K562 (cell line): Measurements from ENCODE around the gene ANKRD16. TPM values are rescaled to one million over a fixed set of nuclear protein-coding genes. Genes with fewer than 3 reads are reported as not detected.

Experiments used
- ATAC-seq: fragments of 200-7000 bp; cut with Tn5 transposase; 3 replicates; pipeline ENCODE4 v1.9.1; 2020; ENCODE audit warnings: moderate library complexity
- BruUV-seq: library from RNA; stranded (reverse); fragments of 400-500 nt; replicated peaks from 2 replicates; lab custom pipeline; 2021; lab: Mats Ljungman, UMichigan
- CTCF ChIA-PET: fragments of 300-600 bp; formaldehyde crosslinking; extraction: SDS; loops from one replicate; lab custom pipeline; 2021; ENCODE audit warnings: low intra/inter-chr PET ratio; lab: Yijun Ruan, JAX
- POLR2A ChIA-PET: fragments of 300-600, 350-650 bp; sonication (Branson Sonifier 250); formaldehyde crosslinking; extraction: SDS; loops from one replicate; lab custom pipeline; 2021; ENCODE audit warnings: antibody characterized with exemption, inconsistent platforms; lab: Yijun Ruan, JAX
- DNase-seq, 4 experiments: peaks; one replicate each; pipeline versions ENCODE4 v3.0.0 to v3.0.0-alpha.2; 2011 to 2018; ENCODE audit warnings: low spot score in 3 of 4, mixed read lengths in 3 of 4; ENCODE audit errors: extremely low read depth in 1 of 4
- FAIRE-seq: peaks from 2 replicates; lab custom pipeline; 2011; peaks lifted over from hg19 to GRCh38; lab: Jason Lieb, UNC
- H2AFZ ChIP-seq: 2 replicates; pipeline ENCODE4 v1.6.0; 2011; ENCODE audit warnings: low read depth, low read length, control low read depth, inconsistent platforms
- H3K27ac ChIP-seq: fragments of 200-600 bp; 3 replicates; pipeline ENCODE4 v1.8.0; 2011; ENCODE audit warnings: low read depth, mild to moderate bottlenecking, control low read depth, inconsistent platforms, low read length, moderate library complexity, mixed read lengths; ENCODE audit errors: extremely low read depth
- H3K27me3 ChIP-seq, 2 experiments: fragments of 300-600 bp in 1 of 2; 2 replicates in 1 of 2; 3 replicates in 1 of 2; pipeline versions ENCODE4 v1.6.0 to v1.8.0; 2011; ENCODE audit warnings: inconsistent platforms in 2 of 2, low read length in 2 of 2, mild to moderate bottlenecking in 1 of 2, mixed read lengths in 1 of 2, moderate library complexity in 1 of 2; ENCODE audit not compliant: control insufficient read depth in 2 of 2, insufficient read depth in 2 of 2
- H3K36me3 ChIP-seq: fragments of 300-600 bp; 3 replicates; pipeline ENCODE4 v1.8.0; 2011; ENCODE audit warnings: mild to moderate bottlenecking, low read length, inconsistent platforms; ENCODE audit not compliant: control insufficient read depth, insufficient read depth
- H3K4me1 ChIP-seq, 2 experiments: fragments of 200-600 bp in 1 of 2; replicated peaks in 1 of 2; 2 replicates in 1 of 2; 3 replicates in 1 of 2; pipeline versions ENCODE4 v1.5.1 to v1.8.0; 2011; ENCODE audit warnings: inconsistent platforms in 2 of 2, low read length in 2 of 2, mild to moderate bottlenecking in 1 of 2, mixed read lengths in 1 of 2, moderate library complexity in 1 of 2; ENCODE audit not compliant: control insufficient read depth in 2 of 2, insufficient read depth in 2 of 2
- H3K4me2 ChIP-seq: 2 replicates; pipeline ENCODE4 v1.6.1; 2011; ENCODE audit warnings: low read length, control low read depth, inconsistent platforms, mixed read lengths; ENCODE audit not compliant: insufficient read depth
- H3K4me3 ChIP-seq: fragments of 200-600 bp; sonication (generic), shearing (Covaris generic); 2 replicates; pipeline ENCODE4 v1.5.1; 2016; ENCODE audit warnings: control low read depth, inconsistent platforms
- H3K79me2 ChIP-seq: fragments of 200-600 bp; 3 replicates; pipeline ENCODE4 v1.8.0; 2011; ENCODE audit warnings: low read length, inconsistent platforms; ENCODE audit not compliant: control insufficient read depth, insufficient read depth
- H3K9ac ChIP-seq, 2 experiments: 2 replicates each; pipeline versions ENCODE4 v1.6.0 to v1.6.1; 2011; ENCODE audit warnings: low read depth in 2 of 2, low read length in 2 of 2, control low read depth in 1 of 2, inconsistent platforms in 1 of 2, mild to moderate bottlenecking in 1 of 2, mixed read lengths in 1 of 2; ENCODE audit not compliant: insufficient read depth in 1 of 2
- H3K9me1 ChIP-seq: one replicate; pipeline ENCODE4 v1.6.0; 2011; ENCODE audit warnings: inconsistent platforms, mild to moderate bottlenecking, low read length, moderate library complexity; ENCODE audit not compliant: control insufficient read depth, insufficient read depth
- H3K9me3 ChIP-seq: replicated peaks from 2 replicates; pipeline ENCODE4 v1.5.1; 2011; ENCODE audit warnings: low read depth, low read length, inconsistent platforms; ENCODE audit not compliant: control insufficient read depth, insufficient read depth
- H4K20me1 ChIP-seq: replicated peaks from 2 replicates; pipeline ENCODE4 v1.6.1; 2011; ENCODE audit warnings: low read length, inconsistent platforms, mixed read lengths; ENCODE audit not compliant: control insufficient read depth, insufficient read depth
- FOXA3 ChIP-seq, 2 experiments: fragments of 450-650 bp in 1 of 2; sonication (generic) in 1 of 2; formaldehyde crosslinking; IDR thresholded peaks in 1 of 2; conservative IDR thresholded peaks in 1 of 2; 2 replicates each; pipeline versions ENCODE4 v1.4.0 to v1.8.0; 2020 to 2022; ENCODE audit warnings: mild to moderate bottlenecking in 2 of 2, missing genetic modification reagents in 1 of 2
- STAT6 ChIP-seq: sonication (generic); formaldehyde crosslinking; IDR thresholded peaks from 2 replicates; pipeline ENCODE4 v1.8.1; 2023; ENCODE audit warnings: mild to moderate bottlenecking, missing genetic modification reagents
- ZNF316 ChIP-seq: fragments of 450-650 bp; IDR thresholded peaks from 2 replicates; pipeline ENCODE4 v1.6.1; 2016
- WGBS: fragments of 100-300 bp; shearing (Covaris generic); methylation state at CpG from one replicate; pipeline ENCODE4 v1.1.6; 2016; ENCODE audit warnings: low coverage, mixed read lengths; ENCODE audit not compliant: insufficient coverage; ENCODE audit errors: missing lambda C conversion rate; 5-methylcytosine and 5-hydroxymethylcytosine counted together
- in situ Hi-C: fragments of 300-500 bp; cut with MboI; formaldehyde crosslinking; loops from 4 replicates; pipeline ENCODE4 v1.15.0; 2018; ENCODE audit warnings: inconsistent platforms, mixed read lengths
- intact Hi-C: fragments of 100-400 bp; cut with micrococcal nuclease; formaldehyde crosslinking; loops from 2 replicates; pipeline ENCODE4 v1.14.2; 2022
- polyA plus RNA-seq, 8 experiments: library from polyadenylated mRNA; depleted of rRNA in 4 of 8; stranded (reverse) in 5 of 8; unstranded in 3 of 8; fragments of >200 nt; fragmentation: Nextera tagmentation in 2 of 8; fragmentation: Illumina TruSeq in 1 of 8; extraction: Ambion mirVana in 2 of 8; extraction: Trizol in 1 of 8; gene quantifications; 2 replicates each; pipeline versions ENCODE4 v1.2.1 to v1.2.3, GENCODE V29; 2011 to 2014; ENCODE audit warnings: inconsistent platforms in 1 of 8, missing spikeins in 1 of 8
- total RNA-seq, 7 experiments: library from RNA; depleted of rRNA in 6 of 7; stranded (reverse); fragments of >200 nt in 6 of 7; fragmentation: Illumina TruSeq in 2 of 7; extraction: Trizol in 2 of 7; gene quantifications; 2 replicates each; pipeline versions ENCODE4 v1.2.1 to v1.2.3, GENCODE V29; 2011 to 2021; ENCODE audit warnings: low replicate concordance in 1 of 7

Gene ANKRD16
- total and polyA plus RNA-seq, 9 of the 15 experiments (the other 6 are each of a cell fraction or from before 2014, with no cell fraction given), result 1.5 to 16.0 (median 9.5) TPM

DNA sequence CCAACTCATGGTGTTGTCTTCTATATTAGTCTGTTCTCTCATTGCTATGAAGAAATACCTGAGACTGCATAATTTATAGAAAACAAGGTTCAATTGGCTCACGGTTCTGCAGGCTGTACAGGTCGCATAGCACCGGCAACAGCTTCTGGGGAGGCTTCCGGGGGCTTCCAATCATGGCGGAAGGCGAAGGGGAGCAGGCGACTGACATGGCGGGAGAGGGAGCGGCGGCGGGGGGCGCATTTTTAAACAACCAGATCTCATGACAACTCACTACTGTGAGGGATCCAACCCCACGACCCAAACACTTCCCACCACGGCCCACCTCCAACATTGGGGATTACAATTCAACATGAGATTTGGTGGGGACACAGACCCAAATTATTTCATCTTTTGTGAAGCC, 47.7 kb downstream of the ANKRD16 start:
- no peaks in the 10 kb centered on the region for H3K79me2 ChIP-seq
- no peaks in the 10 kb centered on the region for H4K20me1 ChIP-seq
- ChIA-PET CTCF (no interaction called here), POLR2A (interaction anchor here (0.6 to 1.7 kb wide), 3 partner anchors 9 to 107 kb away, joined by 3 to 4 read pairs (median 3); no protein-coding TSS in a partner anchor)
- H3K27ac ChIP-seq, result no peak overlapping the region
- H3K36me3 ChIP-seq, result no peaks in the 10 kb centered on the region
- H3K9me3 ChIP-seq, result no peaks in the 10 kb centered on the region
- no peaks in the 10 kb centered on the region for H3K9me1 ChIP-seq
- no peak overlapping the region for H3K9ac ChIP-seq
- DNase-seq, result no peak
- no peak overlapping the region for H2AFZ ChIP-seq
- 81% methylated on average over 14 of the region's 14 CpGs for WGBS
- H3K4me2 ChIP-seq, result no peak overlapping the region
- intact Hi-C loops, result no loop called here
- H3K4me3 ChIP-seq, result no peak overlapping the region
- FAIRE-seq, result no peak
- TF ChIP-seq STAT6 (CRISPR knock-in tag) (no peak), ZNF316 (peak; percentile 28; the same call in 1 of the 2 replicates), FOXA3 (CRISPR knock-in tag; conservative IDR thresholded peaks at IDR 0.05 in 1 of 2, IDR thresholded peaks at IDR 0.05 in 1 of 2) (no peak)
- H3K4me1 ChIP-seq, result peaks cover 5 to 9% of the 10 kb centered on the region in 2 experiments
- no peaks in the 10 kb centered on the region for H3K27me3 ChIP-seq
- in situ Hi-C loops, result no loop called here
- ATAC-seq, result no peak
- BruUV-seq, result no TSS peak
